HCT116 (cell line): Measurements from ENCODE around the gene ZNF678. TPM values are rescaled to one million over a fixed set of nuclear protein-coding genes. Genes with fewer than 3 reads are reported as not detected.

ENCODE experiments used
- ATAC-seq: fragments of 200-7000 bp; cut with Tn5 transposase; 2 replicates; pipeline ENCODE4 v1.9.1; 2020; ENCODE audit warnings: mild to moderate bottlenecking, moderate library complexity
- BruUV-seq: library from RNA; stranded (reverse); fragments of 400-500 nt; replicated peaks from 2 replicates; lab custom pipeline; 2021; lab: Mats Ljungman, UMichigan
- CTCF ChIA-PET: fragments of 300-600 bp; sonication (Branson Sonifier 250); formaldehyde crosslinking; loops from one replicate; lab custom pipeline; 2021; ENCODE audit warnings: antibody characterized with exemption; lab: Charles Lee
- POLR2A ChIA-PET: fragments of 300-600, 350-600 bp; sonication (Branson Sonifier 250); formaldehyde crosslinking; loops from one replicate; lab custom pipeline; 2021; ENCODE audit warnings: antibody characterized with exemption; lab: Charles Lee
- RAD21 ChIA-PET, 2 experiments: fragments of 300-600 bp; sonication (Branson Sonifier 250); formaldehyde crosslinking; loops; one replicate each; lab custom pipeline; 2023; ENCODE audit warnings: low total read pairs in 2 of 2; ENCODE audit not compliant: uncharacterized antibody in 2 of 2, unreplicated experiment in 2 of 2, low non-redundant PET in 1 of 2; lab: Charles Lee
- DNase-seq: peaks from one replicate; pipeline ENCODE4 v3.0.0-alpha.2; 2010; ENCODE audit warnings: low read depth, low spot score
- H2AFZ ChIP-seq: fragments of 200-600 bp; shearing (Covaris generic), sonication (generic); 2 replicates; pipeline ENCODE4 v1.6.1; 2017; ENCODE audit warnings: low read depth, mixed run types, mixed read lengths, antibody characterized with exemption, low read length; ENCODE audit not compliant: poor library complexity, severe bottlenecking
- H3K27ac ChIP-seq: 2 replicates; pipeline ENCODE4 v1.5.1; 2012; ENCODE audit warnings: low read depth, low read length
- H3K27me3 ChIP-seq: fragments of 200-600 bp; sonication (generic); 2 replicates; pipeline ENCODE4 v1.6.1; 2016; ENCODE audit warnings: mixed run types, low read length, mixed read lengths; ENCODE audit not compliant: insufficient read depth
- H3K36me3 ChIP-seq, 2 experiments: fragments of 200-500 bp in 1 of 2; fragments of 200-600 bp in 1 of 2; sonication (Bioruptor generic) in 1 of 2; sonication (generic) in 1 of 2; 2 replicates each; pipeline versions ENCODE4 v1.5.1 to v1.6.1; 2014 to 2016; ENCODE audit warnings: low read length in 2 of 2, inconsistent platforms in 1 of 2, mixed read lengths in 1 of 2, mixed run types in 1 of 2; ENCODE audit not compliant: insufficient read depth in 2 of 2, control insufficient read depth in 1 of 2
- H3K4me1 ChIP-seq, 2 experiments: fragments of 200-600 bp in 1 of 2; sonication (generic) in 1 of 2; 2 replicates each; pipeline versions ENCODE4 v1.5.1 to v1.6.1; 2012 to 2017; ENCODE audit warnings: low read length in 2 of 2, inconsistent platforms in 1 of 2, mild to moderate bottlenecking in 1 of 2, mixed read lengths in 1 of 2, mixed run types in 1 of 2, moderate library complexity in 1 of 2; ENCODE audit not compliant: insufficient read depth in 2 of 2, control insufficient read depth in 1 of 2
- H3K4me2 ChIP-seq: fragments of 200-600 bp; sonication (generic); 2 replicates; pipeline ENCODE4 v1.6.1; 2017; ENCODE audit warnings: mixed run types, low read length, mixed read lengths
- H3K4me3 ChIP-seq, 2 experiments: fragments of 200-600 bp in 1 of 2; sonication (generic) in 1 of 2; replicated peaks in 1 of 2; 2 replicates each; pipeline ENCODE4 v1.5.1; 2011 to 2016; ENCODE audit warnings: low read length in 2 of 2, control low read depth in 1 of 2, low read depth in 1 of 2, mild to moderate bottlenecking in 1 of 2, mixed read lengths in 1 of 2, mixed run types in 1 of 2
- H3K79me2 ChIP-seq: fragments of 200-600 bp; sonication (generic); 2 replicates; pipeline ENCODE4 v1.6.1; 2017; ENCODE audit warnings: mild to moderate bottlenecking, mixed run types, low read length, moderate library complexity, mixed read lengths; ENCODE audit not compliant: insufficient read depth
- H3K9ac ChIP-seq: fragments of 200-600 bp; sonication (generic); 2 replicates; pipeline ENCODE4 v1.6.1; 2016; ENCODE audit warnings: low read length, mixed read lengths
- H3K9me2 ChIP-seq: fragments of 200-600 bp; sonication (generic), shearing (Covaris generic); 2 replicates; pipeline ENCODE4 v1.6.1; 2017; ENCODE audit warnings: mixed run types, mild to moderate bottlenecking, moderate library complexity; ENCODE audit not compliant: insufficient read depth
- H3K9me3 ChIP-seq, 2 experiments: fragments of 200-500 bp in 1 of 2; fragments of 200-600 bp in 1 of 2; sonication (Bioruptor generic) in 1 of 2; sonication (generic) in 1 of 2; 2 replicates each; pipeline ENCODE4 v1.6.1; 2014 to 2017; ENCODE audit warnings: low read length in 2 of 2, mixed read lengths in 2 of 2, inconsistent platforms in 1 of 2, low read depth in 1 of 2, mild to moderate bottlenecking in 1 of 2, mixed run types in 1 of 2, moderate library complexity in 1 of 2; ENCODE audit not compliant: control insufficient read depth in 1 of 2, insufficient read depth in 1 of 2
- H4K20me1 ChIP-seq: fragments of 200-600 bp; sonication (generic), shearing (Covaris generic); 2 replicates; pipeline ENCODE4 v1.6.1; 2017; ENCODE audit warnings: mixed run types, mild to moderate bottlenecking, moderate library complexity; ENCODE audit not compliant: insufficient read depth
- CBX3 ChIP-seq: IDR thresholded peaks from 2 replicates; pipeline ENCODE4 v1.6.1; 2012; ENCODE audit warnings: low read depth
- CEBPB ChIP-seq: IDR thresholded peaks from 2 replicates; pipeline ENCODE4 v1.6.1; 2012; ENCODE audit warnings: low read depth
- CTCF ChIP-seq, 3 experiments: fragments of 200-600 bp in 1 of 3; sonication (generic) in 1 of 3; IDR thresholded peaks in 2 of 3; conservative IDR thresholded peaks in 1 of 3; 2 replicates each; pipeline ENCODE4 v1.5.1; 2012 to 2017; ENCODE audit warnings: low read depth in 2 of 3, low read length in 2 of 3, antibody characterized with exemption in 1 of 3, borderline replicate concordance in 1 of 3, control low read depth in 1 of 3, mild to moderate bottlenecking in 1 of 3, mixed read lengths in 1 of 3, mixed run types in 1 of 3, moderate library complexity in 1 of 3; ENCODE audit not compliant: insufficient read depth in 1 of 3
- EGR1 ChIP-seq: IDR thresholded peaks from 2 replicates; pipeline ENCODE4 v1.6.1; 2012; ENCODE audit warnings: low read depth
- EZH2phosphoT487 ChIP-seq: fragments of 200-600 bp; IDR thresholded peaks from 2 replicates; pipeline ENCODE4 v1.6.1; 2018; ENCODE audit warnings: antibody characterized with exemption, borderline replicate concordance
- FOSL1 ChIP-seq: IDR thresholded peaks from 2 replicates; pipeline ENCODE4 v1.6.1; 2012; ENCODE audit warnings: low read depth
- JUND ChIP-seq: IDR thresholded peaks from 2 replicates; pipeline ENCODE4 v1.6.1; 2012
- POLR2A ChIP-seq: IDR thresholded peaks from 2 replicates; pipeline ENCODE4 v1.7.0; 2011; ENCODE audit warnings: borderline replicate concordance; ENCODE audit not compliant: insufficient read depth, insufficient read length; ENCODE audit errors: extremely low read depth
- POLR2AphosphoS5 ChIP-seq: IDR thresholded peaks from 2 replicates; pipeline ENCODE4 v1.6.1; 2011; ENCODE audit warnings: mild to moderate bottlenecking, low read depth, low read length, moderate library complexity
- RAD21 ChIP-seq: IDR thresholded peaks from 2 replicates; pipeline ENCODE4 v1.6.1; 2012; ENCODE audit warnings: low read depth, mild to moderate bottlenecking
- REST ChIP-seq: IDR thresholded peaks from 2 replicates; pipeline ENCODE4 v1.6.1; 2012; ENCODE audit warnings: low read depth
- SP1 ChIP-seq: IDR thresholded peaks from 2 replicates; pipeline ENCODE4 v1.6.1; 2012; ENCODE audit warnings: low read depth
- SRF ChIP-seq: IDR thresholded peaks from 2 replicates; pipeline ENCODE4 v1.6.1; 2012; ENCODE audit warnings: low read depth
- ZBTB33 ChIP-seq: IDR thresholded peaks from 2 replicates; pipeline ENCODE4 v1.6.1; 2011; ENCODE audit warnings: mild to moderate bottlenecking, low read length, moderate library complexity; ENCODE audit not compliant: insufficient replicate concordance; ENCODE audit errors: extremely low read depth
- ZNF274 ChIP-seq: fragments of 200-500 bp; sonication (Bioruptor generic); IDR thresholded peaks from 2 replicates; pipeline ENCODE4 v1.6.1; 2014; ENCODE audit warnings: mild to moderate bottlenecking, low read depth, low read length, inconsistent platforms
- intact Hi-C: fragments of 100-400 bp; cut with micrococcal nuclease; formaldehyde crosslinking; loops from 2 replicates; pipeline ENCODE4 v1.10.0; 2022
- total RNA-seq: library from RNA; stranded (reverse); gene quantifications from one replicate; pipeline ENCODE4 v1.2.1, GENCODE V29; 2021; ENCODE audit not compliant: unreplicated experiment

ZNF678 gene
- total RNA-seq, 1 experiment from 2014 or later: 6.1 TPM

GRCh38 chr1:227568593-227568992 lies 5.2 kb downstream of the ZNF678 start:
- Histone ChIP-seq H4K20me1 (no peaks in the 10 kb centered on the region; the same call in 1 of the 2 replicates), H3K36me3 (no peaks in the 10 kb centered on the region), H3K9me3 (no peaks in the 10 kb centered on the region), H3K79me2 (peaks cover 76% of the 10 kb centered on the region), H2AFZ (no peak overlapping the region), H3K27ac (no peak overlapping the region), H3K4me2 (no peak overlapping the region), H3K9me2 (no peaks in the 10 kb centered on the region), H3K9ac (no peak overlapping the region), H3K4me3 (no peak overlapping the region), H3K4me1 (peaks cover 0 to 6% of the 10 kb centered on the region in 2 experiments; a peak in 2 of 4 replicates), H3K27me3 (no peaks in the 10 kb centered on the region)
- no TSS peak for BruUV-seq
- ChIA-PET RAD21 (no interaction called here), CTCF (no interaction called here), POLR2A (no interaction called here)
- intact Hi-C loops: no loop called here
- DNase-seq (no peak), ATAC-seq (no peak)
- TF ChIP-seq EZH2phosphoT487 (no peak), POLR2A (no peak), CBX3 (no peak), SP1 (no peak), FOSL1 (no peak), JUND (no peak), EGR1 (no peak), CEBPB (no peak), ZNF274 (no peak)

- intact Hi-C loops: no loop called here
- Histone ChIP-seq H3K9me2 (no peaks in the 10 kb centered on the region), H3K36me3 (no peaks in the 10 kb centered on the region), H2AFZ (no peak overlapping the region), H3K79me2 (peaks cover 77% of the 10 kb centered on the region), H3K27ac (no peak overlapping the region), H3K9ac (no peak overlapping the region), H4K20me1 (no peaks in the 10 kb centered on the region; the same call in 1 of the 2 replicates), H3K4me3 (no peak overlapping the region), H3K4me1 (no peaks in the 10 kb centered on the region), H3K4me2 (no peak overlapping the region), H3K27me3 (no peaks in the 10 kb centered on the region), H3K9me3 (peaks cover 8 to 9% of the 10 kb centered on the region in 2 experiments; a peak in 3 of 4 replicates)
- ATAC-seq (no peak), DNase-seq (no peak)
- ChIA-PET RAD21 (no interaction called here), POLR2A (no interaction called here), CTCF (no interaction called here)
- no TSS peak for BruUV-seq
- TF ChIP-seq POLR2AphosphoS5: no peak
- TF ChIP-seq EGR1: no peak
- no peak for TF ChIP-seq EZH2phosphoT487
- TF ChIP-seq CTCF (IDR thresholded peaks at IDR 0.05 in 2 of 3, conservative IDR thresholded peaks at IDR 0.05 in 1 of 3; ENCODE audit: borderline replicate concordance in 1 of 3, insufficient read depth in 1 of 3, low read depth in 2 of 3, low read length in 2 of 3): no peak
- no peak for TF ChIP-seq ZNF274
- TF ChIP-seq SRF: no peak
- TF ChIP-seq ZBTB33: no peak
- TF ChIP-seq REST: no peak
- TF ChIP-seq RAD21: no peak
Observed at GRCh38 chr1:227572752-227573151, 9.4 kb downstream of the ZNF678 start.
